HG02885 (cell line): ENCODE results near the gene ERBB4.

Experiments used
- ATAC-seq: cut with Tn5 transposase; IDR thresholded peaks from one replicate; pipeline ENCODE4 v1.9.1; 2021; ENCODE audit warnings: mild to moderate bottlenecking; ENCODE audit not compliant: unreplicated experiment, poor library complexity

The ERBB4 gene

GRCh38 chr2:212379103-212379502 is 159.5 kb downstream of the ERBB4 start:
- no peak for ATAC-seq

- ATAC-seq = no peak
Measured at GRCh38 chr2:212367431-212367830, 171.2 kb downstream of the ERBB4 start.

- no peak for ATAC-seq
Measured at GRCh38 chr2:212364112-212364985, 174.3 kb downstream of the ERBB4 start.

GRCh38 chr2:212361174-212361756 is 177.3 kb downstream of the ERBB4 start:
- ATAC-seq = no peak

GRCh38 chr2:212360068-212360460 is 178.5 kb downstream of the ERBB4 start:
- ATAC-seq = no peak

GRCh38 chr2:212359425-212360067 is 179.1 kb downstream of the ERBB4 start:
- ATAC-seq = no peak

- no peak for ATAC-seq
Measured at GRCh38 chr2:212357606-212358005, 181.0 kb downstream of the ERBB4 start.

GRCh38 chr2:212354382-212354781 is 184.2 kb downstream of the ERBB4 start:
- no peak for ATAC-seq

GRCh38 chr2:212348501-212348900 is 190.1 kb downstream of the ERBB4 start:
- ATAC-seq = no peak

GRCh38 chr2:212346865-212347264 is 191.7 kb downstream of the ERBB4 start:
- ATAC-seq = no peak

GRCh38 chr2:212345966-212346365 is 192.6 kb downstream of the ERBB4 start:
- no peak for ATAC-seq

GRCh38 chr2:212344131-212344530 is 194.5 kb downstream of the ERBB4 start:
- no peak for ATAC-seq

GRCh38 chr2:212343167-212343566 is 195.4 kb downstream of the ERBB4 start:
- ATAC-seq = no peak

- ATAC-seq = no peak
Measured at GRCh38 chr2:212337486-212338343, 200.9 kb downstream of the ERBB4 start.

- ATAC-seq = no peak
Measured at GRCh38 chr2:212337036-212337435, 201.6 kb downstream of the ERBB4 start.

GRCh38 chr2:212330263-212330662 is 208.3 kb downstream of the ERBB4 start:
- no peak for ATAC-seq

- ATAC-seq = no peak
Measured at GRCh38 chr2:212328712-212329496, 209.7 kb downstream of the ERBB4 start.

GRCh38 chr2:212328136-212328535 is 210.5 kb downstream of the ERBB4 start:
- no peak for ATAC-seq

- no peak for ATAC-seq
Measured at GRCh38 chr2:212327171-212327809, 211.3 kb downstream of the ERBB4 start.
